ENCODE measurements around the gene TGM4. TPM values are rescaled to one million over a fixed set of nuclear protein-coding genes. Genes with fewer than 3 reads are reported as not detected.
A peak's percentile ranks its signal among the peaks of the same experiment; 100 is the strongest.

TGM4 gene
- total RNA-seq, 1 donor from 2014 or later = not detected

GRCh38 chr3:44963571-44964325, 89.3 kb downstream of the TGM4 start:
- H3K27ac Mint-ChIP-seq = peak overlapping the region; percentile 86
- no peaks in the 10 kb centered on the region for H3K27me3 Mint-ChIP-seq

More at GRCh38 chr3:44963571-44964325, 89.3 kb downstream of the TGM4 start:
- TF ChIP-seq CTCF (IDR thresholded peaks at IDR 0.05; ENCODE audit: unreplicated experiment) = no peak
- no peaks in the 10 kb centered on the region for H3K36me3 Mint-ChIP-seq (ENCODE audit: insufficient read depth)
- no peaks in the 10 kb centered on the region for H3K9me3 Mint-ChIP-seq (ENCODE audit: low read depth)
- H3K4me1 Mint-ChIP-seq (ENCODE audit: low read depth) = peaks cover 24% of the 10 kb centered on the region
- DNase-seq (ENCODE audit: low spot score, unreplicated experiment) = no peak
- H3K4me3 Mint-ChIP-seq (ENCODE audit: low read depth) = peak overlapping the region; percentile 11

Other genes starting within 250 kb of the TGM4 start
- 34.1 and 34.5 TPM in 2 replicates for gene ZNF197, start 249.6 kb upstream of the TGM4 start, total RNA-seq
- gene ZNF35, start 225.9 kb upstream of the TGM4 start, total RNA-seq = 19.0 and 19.3 TPM in 2 replicates
- gene ZNF502, start 161.9 kb upstream of the TGM4 start, total RNA-seq = not detected in 2 replicates
- gene ZNF501, start 145.0 kb upstream of the TGM4 start, total RNA-seq = 6.7 and 7.5 TPM in 2 replicates
- 37.0 and 38.8 TPM in 2 replicates for gene KIAA1143, start 113.0 kb upstream of the TGM4 start, total RNA-seq
- gene KIF15, start 112.8 kb upstream of the TGM4 start, total RNA-seq = 17.0 and 21.4 TPM in 2 replicates
- gene TMEM42, start 12.7 kb upstream of the TGM4 start, total RNA-seq = 13.4 and 13.6 TPM in 2 replicates
- 61.2 and 64.9 TPM in 2 replicates for gene ZDHHC3, start 101.6 kb downstream of the TGM4 start, total RNA-seq
- gene EXOSC7, start 101.6 kb downstream of the TGM4 start, total RNA-seq = 50.7 and 51.2 TPM in 2 replicates
- not detected in 2 replicates for gene CLEC3B, start 151.7 kb downstream of the TGM4 start, total RNA-seq

All from progenitor cell of endocrine pancreas (in vitro differentiated cells).